ENCODE data around the gene PTPRT. TPM values are rescaled to one million over a fixed set of nuclear protein-coding genes. Genes with fewer than 3 reads are reported as not detected.

Gene PTPRT
- total and polyA plus RNA-seq, 2 of the 13 experiments (the other 11 are each of a cell fraction or from before 2014, with no cell fraction given): under 0.01 to 0.09 TPM

- no peaks in the 10 kb centered on the region for H3K27me3 ChIP-seq (ENCODE audit: control insufficient read depth in 1 of 2, insufficient read depth in 2 of 2, low read length in 2 of 2)
- H4K20me1 ChIP-seq (ENCODE audit: insufficient read depth, low read length): no peaks in the 10 kb centered on the region
- no peak overlapping the region for H3K27ac ChIP-seq (ENCODE audit: extremely low read length, insufficient read depth, low read length)
- FAIRE-seq (no peak), ATAC-seq (no peak), DNase-seq (ENCODE audit: low spot score) (no peak)
- H3K9me3 ChIP-seq (ENCODE audit: low read length): peaks cover 31% of the 10 kb centered on the region
- intact Hi-C loops (cut with micrococcal nuclease; ENCODE audit: unreplicated experiment) (no loop called here), in situ Hi-C loops (cut with HindIII; ENCODE audit: extremely low pct_ligation_motif_present, low pct_unique_long_range_greater_than_20kb) (no loop called here)
- no peak overlapping the region for H3K4me3 ChIP-seq (replicated peaks in 1 of 3; ENCODE audit: insufficient read depth in 1 of 3, low read depth in 2 of 3, low read length in 3 of 3)
- CTCF ChIA-PET (ENCODE audit: low intra/inter-chr PET ratio, low total read pairs): no interaction called here
- H3K36me3 ChIP-seq (replicated peaks in 1 of 2; ENCODE audit: control insufficient read depth in 1 of 2, insufficient read depth in 2 of 2, low read length in 2 of 2): no peaks in the 10 kb centered on the region
- no peak overlapping the region for H2AFZ ChIP-seq (ENCODE audit: low read length)
- no TSS peak for BruUV-seq (replicated peaks)
- WGBS (ENCODE audit: low lambda C conversion rate): 4% methylated on average over 3 of the region's 3 CpGs
- TF ChIP-seq ATF7 (IDR thresholded peaks at IDR 0.05) (peak; percentile 98), ATF7 (CRISPR knock-in tag; IDR thresholded peaks at IDR 0.05) (no peak), SKI (IDR thresholded peaks at IDR 0.05; ENCODE audit: partially characterized antibody) (no peak), TBX2 (CRISPR knock-in tag; IDR thresholded peaks at IDR 0.05; ENCODE audit: borderline replicate concordance) (no peak), CREB1 (IDR thresholded peaks at IDR 0.05) (peak; percentile 97), CREB1 (CRISPR knock-in tag; IDR thresholded peaks at IDR 0.05) (no peak)
- no peak overlapping the region for H3K9ac ChIP-seq (ENCODE audit: insufficient read depth, low read depth, low read length)
- H3K4me1 ChIP-seq (ENCODE audit: insufficient read depth, low read length): no peaks in the 10 kb centered on the region
- H3K79me2 ChIP-seq (ENCODE audit: insufficient read depth, low read length): no peaks in the 10 kb centered on the region
- H3K4me2 ChIP-seq (ENCODE audit: low read depth, low read length): no peak overlapping the region
- POLR2A ChIA-PET: no interaction called here
These were observed 316.4 kb downstream of the PTPRT start for GRCh38 chr20:42873259-42873658.

DNA sequence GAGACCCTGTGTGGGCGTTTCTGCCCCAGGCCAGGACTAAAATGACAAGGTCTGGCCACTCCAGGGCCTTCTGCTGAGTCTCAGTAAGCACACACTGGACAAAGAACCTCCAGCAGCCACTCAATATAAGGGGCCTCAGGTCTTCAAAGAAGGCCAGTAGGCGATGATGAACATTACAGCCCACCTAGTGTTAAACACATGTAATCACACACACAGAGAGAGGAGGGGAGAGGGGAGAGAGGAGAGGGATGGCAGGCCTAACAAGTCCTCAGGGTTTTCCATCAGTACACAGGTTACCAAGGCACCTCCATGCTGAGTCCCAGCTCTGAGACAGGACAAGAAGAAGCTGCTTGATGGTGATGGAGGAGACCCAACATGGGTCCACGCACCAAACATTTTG lies 325.6 kb downstream of the PTPRT start:
- DNase-seq (ENCODE audit: low spot score): no peak
- Histone ChIP-seq H3K4me3 (replicated peaks in 1 of 3; ENCODE audit: insufficient read depth in 1 of 3, low read depth in 2 of 3, low read length in 3 of 3) (no peak overlapping the region), H3K9me3 (ENCODE audit: low read length) (peaks cover 17% of the 10 kb centered on the region; the same call in 1 of the 2 replicates), H3K79me2 (ENCODE audit: insufficient read depth, low read length) (no peaks in the 10 kb centered on the region), H4K20me1 (ENCODE audit: insufficient read depth, low read length) (no peaks in the 10 kb centered on the region), H3K27me3 (ENCODE audit: control insufficient read depth in 1 of 2, insufficient read depth in 2 of 2, low read length in 2 of 2) (no peaks in the 10 kb centered on the region), H3K36me3 (replicated peaks in 1 of 2; ENCODE audit: control insufficient read depth in 1 of 2, insufficient read depth in 2 of 2, low read length in 2 of 2) (no peaks in the 10 kb centered on the region), H3K4me1 (ENCODE audit: insufficient read depth, low read length) (no peaks in the 10 kb centered on the region), H2AFZ (ENCODE audit: low read length) (no peak overlapping the region), H3K9ac (ENCODE audit: insufficient read depth, low read depth, low read length) (no peak overlapping the region), H3K27ac (ENCODE audit: extremely low read length, insufficient read depth, low read length) (no peak overlapping the region), H3K4me2 (ENCODE audit: low read depth, low read length) (no peak overlapping the region)
- in situ Hi-C loops (cut with HindIII; ENCODE audit: extremely low pct_ligation_motif_present, low pct_unique_long_range_greater_than_20kb): no loop called here
- no TSS peak for BruUV-seq (replicated peaks)
- CTCF ChIA-PET (ENCODE audit: low intra/inter-chr PET ratio, low total read pairs): no interaction called here
- POLR2A ChIA-PET: no interaction called here
- intact Hi-C loops (cut with micrococcal nuclease; ENCODE audit: unreplicated experiment): no loop called here
- peak; percentile 54 for ATAC-seq
- 0% methylated on average over 3 of the region's 3 CpGs for WGBS (ENCODE audit: low lambda C conversion rate)
- FAIRE-seq: no peak
- TF ChIP-seq SP1 (IDR thresholded peaks at IDR 0.05) (no peak), SP1 (CRISPR knock-in tag; IDR thresholded peaks at IDR 0.05) (no peak), HMG20B (CRISPR knock-in tag; conservative IDR thresholded peaks at IDR 0.05) (no peak), HNRNPK (IDR thresholded peaks at IDR 0.05; ENCODE audit: low read depth, low read length, poor library complexity, severe bottlenecking) (no peak), ZNF672 (CRISPR knock-in tag; IDR thresholded peaks at IDR 0.05) (no peak), KLF6 (CRISPR knock-in tag; IDR thresholded peaks at IDR 0.05) (no peak), POLR2G (IDR thresholded peaks at IDR 0.05; ENCODE audit: low read depth, low read length) (no peak), ZSCAN30 (CRISPR knock-in tag; IDR thresholded peaks at IDR 0.05) (no peak), XRCC5 (optimal IDR thresholded peaks at IDR 0.05; ENCODE audit: low read length) (no peak), ARID5B (CRISPR knock-in tag; IDR thresholded peaks at IDR 0.05) (no peak), ZNF230 (CRISPR knock-in tag; IDR thresholded peaks at IDR 0.05) (no peak)
- TF ChIP-seq, protein P1, sequence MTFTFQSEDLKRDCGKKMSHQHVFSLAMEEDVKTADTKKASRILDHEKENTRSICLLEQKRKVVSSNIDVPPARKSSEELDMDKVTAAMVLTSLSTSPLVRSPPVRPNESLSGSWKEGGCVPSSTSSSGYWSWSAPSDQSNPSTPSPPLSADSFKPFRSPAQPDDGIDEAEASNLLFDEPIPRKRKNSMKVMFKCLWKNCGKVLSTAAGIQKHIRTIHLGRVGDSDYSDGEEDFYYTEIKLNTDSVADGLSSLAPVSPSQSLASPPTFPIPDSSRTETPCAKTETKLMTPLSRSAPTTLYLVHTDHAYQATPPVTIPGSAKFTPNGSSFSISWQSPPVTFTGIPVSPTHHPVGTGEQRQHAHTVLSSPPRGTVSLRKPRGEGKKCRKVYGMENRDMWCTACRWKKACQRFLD (CRISPR knock-in tag; IDR thresholded peaks at IDR 0.05; ENCODE audit: borderline replicate concordance): no peak
